ENCODE data around the gene ITGA4.

DNA sequence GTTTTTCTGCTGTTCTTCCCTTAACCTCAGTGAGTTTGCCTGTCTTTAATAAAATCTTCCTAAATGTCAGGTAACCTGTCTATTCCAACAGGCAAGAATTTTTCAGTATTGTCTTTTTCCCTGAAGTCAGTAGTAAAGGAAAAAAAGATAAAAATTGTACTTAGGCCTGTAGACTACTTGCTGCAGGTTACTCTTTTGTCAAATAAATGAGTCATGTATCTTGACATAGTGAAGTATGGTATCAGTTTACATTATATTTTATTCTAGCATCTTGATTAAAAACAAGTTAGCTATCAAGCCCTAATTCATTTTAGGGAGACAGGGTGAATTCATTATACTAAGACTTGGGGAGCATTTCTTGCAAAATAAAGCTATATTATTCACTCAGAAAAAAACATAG lies 59.8 kb downstream of the ITGA4 start:
- TF ChIP-seq, protein P1, sequence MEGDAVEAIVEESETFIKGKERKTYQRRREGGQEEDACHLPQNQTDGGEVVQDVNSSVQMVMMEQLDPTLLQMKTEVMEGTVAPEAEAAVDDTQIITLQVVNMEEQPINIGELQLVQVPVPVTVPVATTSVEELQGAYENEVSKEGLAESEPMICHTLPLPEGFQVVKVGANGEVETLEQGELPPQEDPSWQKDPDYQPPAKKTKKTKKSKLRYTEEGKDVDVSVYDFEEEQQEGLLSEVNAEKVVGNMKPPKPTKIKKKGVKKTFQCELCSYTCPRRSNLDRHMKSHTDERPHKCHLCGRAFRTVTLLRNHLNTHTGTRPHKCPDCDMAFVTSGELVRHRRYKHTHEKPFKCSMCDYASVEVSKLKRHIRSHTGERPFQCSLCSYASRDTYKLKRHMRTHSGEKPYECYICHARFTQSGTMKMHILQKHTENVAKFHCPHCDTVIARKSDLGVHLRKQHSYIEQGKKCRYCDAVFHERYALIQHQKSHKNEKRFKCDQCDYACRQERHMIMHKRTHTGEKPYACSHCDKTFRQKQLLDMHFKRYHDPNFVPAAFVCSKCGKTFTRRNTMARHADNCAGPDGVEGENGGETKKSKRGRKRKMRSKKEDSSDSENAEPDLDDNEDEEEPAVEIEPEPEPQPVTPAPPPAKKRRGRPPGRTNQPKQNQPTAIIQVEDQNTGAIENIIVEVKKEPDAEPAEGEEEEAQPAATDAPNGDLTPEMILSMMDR (IDR thresholded peaks at IDR 0.05): no peak
- TF ChIP-seq, protein P2, sequence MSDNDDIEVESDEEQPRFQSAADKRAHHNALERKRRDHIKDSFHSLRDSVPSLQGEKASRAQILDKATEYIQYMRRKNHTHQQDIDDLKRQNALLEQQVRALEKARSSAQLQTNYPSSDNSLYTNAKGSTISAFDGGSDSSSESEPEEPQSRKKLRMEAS (CRISPR knock-in tag; IDR thresholded peaks at IDR 0.05): no peak
- no peak for TF ChIP-seq EMX1 (CRISPR knock-in tag; IDR thresholded peaks at IDR 0.05)
- no peak for TF ChIP-seq ESRRA (CRISPR knock-in tag; IDR thresholded peaks at IDR 0.05; ENCODE audit: borderline replicate concordance)
- TF ChIP-seq, protein P3, sequence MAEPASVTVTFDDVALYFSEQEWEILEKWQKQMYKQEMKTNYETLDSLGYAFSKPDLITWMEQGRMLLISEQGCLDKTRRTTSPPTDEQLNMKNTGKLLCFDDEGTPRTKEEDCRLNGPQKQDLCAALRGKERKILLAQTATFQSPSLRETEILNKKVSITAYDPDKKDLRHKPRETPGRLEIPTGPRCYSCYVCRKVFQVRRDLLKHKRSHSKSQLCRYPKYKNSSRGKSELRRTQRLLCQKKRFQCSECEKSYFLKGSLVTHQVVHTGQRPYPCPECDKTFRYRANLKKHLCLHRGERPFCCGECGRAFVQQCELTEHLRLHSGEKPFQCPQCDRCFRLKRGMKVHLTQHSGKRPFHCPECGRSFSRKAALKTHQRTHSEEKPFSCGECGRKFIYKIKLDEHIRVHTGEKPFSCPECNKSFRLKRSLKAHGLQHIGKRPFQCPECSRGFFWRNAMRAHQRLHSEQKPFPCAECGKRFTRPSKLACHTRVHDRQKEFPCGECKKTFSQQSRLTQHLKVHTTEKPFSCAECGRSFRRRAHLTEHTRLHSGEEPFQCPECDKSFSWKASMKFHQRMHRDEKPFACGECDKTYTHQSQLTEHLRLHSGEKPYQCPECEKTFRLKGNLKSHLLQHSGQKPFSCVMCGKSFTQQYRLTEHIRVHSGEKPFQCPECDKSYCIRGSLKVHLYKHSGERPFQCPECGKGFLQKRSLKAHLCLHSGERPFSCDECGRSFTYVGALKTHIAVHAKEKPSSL (CRISPR knock-in tag; conservative IDR thresholded peaks at IDR 0.05): no peak
- TF ChIP-seq, protein P4, sequence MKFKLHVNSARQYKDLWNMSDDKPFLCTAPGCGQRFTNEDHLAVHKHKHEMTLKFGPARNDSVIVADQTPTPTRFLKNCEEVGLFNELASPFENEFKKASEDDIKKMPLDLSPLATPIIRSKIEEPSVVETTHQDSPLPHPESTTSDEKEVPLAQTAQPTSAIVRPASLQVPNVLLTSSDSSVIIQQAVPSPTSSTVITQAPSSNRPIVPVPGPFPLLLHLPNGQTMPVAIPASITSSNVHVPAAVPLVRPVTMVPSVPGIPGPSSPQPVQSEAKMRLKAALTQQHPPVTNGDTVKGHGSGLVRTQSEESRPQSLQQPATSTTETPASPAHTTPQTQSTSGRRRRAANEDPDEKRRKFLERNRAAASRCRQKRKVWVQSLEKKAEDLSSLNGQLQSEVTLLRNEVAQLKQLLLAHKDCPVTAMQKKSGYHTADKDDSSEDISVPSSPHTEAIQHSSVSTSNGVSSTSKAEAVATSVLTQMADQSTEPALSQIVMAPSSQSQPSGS (CRISPR knock-in tag; IDR thresholded peaks at IDR 0.05; ENCODE audit: borderline replicate concordance, low read depth): no peak
- no peak for TF ChIP-seq MXD4 (CRISPR knock-in tag; IDR thresholded peaks at IDR 0.05; ENCODE audit: borderline replicate concordance)
- TF ChIP-seq ZNF219 (CRISPR knock-in tag; IDR thresholded peaks at IDR 0.05; ENCODE audit: borderline replicate concordance): no peak
- TF ChIP-seq, protein P5, sequence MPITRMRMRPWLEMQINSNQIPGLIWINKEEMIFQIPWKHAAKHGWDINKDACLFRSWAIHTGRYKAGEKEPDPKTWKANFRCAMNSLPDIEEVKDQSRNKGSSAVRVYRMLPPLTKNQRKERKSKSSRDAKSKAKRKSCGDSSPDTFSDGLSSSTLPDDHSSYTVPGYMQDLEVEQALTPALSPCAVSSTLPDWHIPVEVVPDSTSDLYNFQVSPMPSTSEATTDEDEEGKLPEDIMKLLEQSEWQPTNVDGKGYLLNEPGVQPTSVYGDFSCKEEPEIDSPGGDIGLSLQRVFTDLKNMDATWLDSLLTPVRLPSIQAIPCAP (CRISPR knock-in tag; IDR thresholded peaks at IDR 0.05): no peak
- no peak for TF ChIP-seq NR3C1 (CRISPR knock-in tag; conservative IDR thresholded peaks at IDR 0.05; ENCODE audit: low read depth)
- no peak for TF ChIP-seq ZBTB21 (CRISPR knock-in tag; IDR thresholded peaks at IDR 0.05; ENCODE audit: borderline replicate concordance)
